Measurements from ENCODE around the gene DMAP1. TPM values are rescaled to one million over a fixed set of nuclear protein-coding genes. Genes with fewer than 3 reads are reported as not detected.

Gene DMAP1
- total RNA-seq, 1 experiment from 2014 or later: 16.6 TPM

GRCh38 chr1:44210595-44210994 lies 2.7 kb upstream of the DMAP1 start:
- Histone ChIP-seq H3K27ac (ENCODE audit: low read length) (no peak overlapping the region), H3K4me3 (ENCODE audit: low read length) (no peak overlapping the region), H3K9me3 (ENCODE audit: low read length) (no peaks in the 10 kb centered on the region), H3K4me2 (ENCODE audit: low read depth, low read length, poor library complexity, severe bottlenecking) (no peak overlapping the region), H2AFZ (ENCODE audit: low read length) (no peak overlapping the region), H3K4me1 (ENCODE audit: low read length) (peaks cover 24% of the 10 kb centered on the region), H3K9ac (ENCODE audit: low read length) (no peak overlapping the region), H3K36me3 (ENCODE audit: insufficient read depth, low read length) (no peaks in the 10 kb centered on the region), H3K79me2 (ENCODE audit: low read length) (peaks cover 11% of the 10 kb centered on the region), H3K27me3 (ENCODE audit: low read length) (no peaks in the 10 kb centered on the region), H3K9me2 (replicated peaks; ENCODE audit: insufficient read depth, low read length) (no peaks in the 10 kb centered on the region), H4K20me1 (ENCODE audit: insufficient read depth, low read depth, low read length) (no peaks in the 10 kb centered on the region)
- DNase-seq: no peak

GRCh38 chr1:44212355-44213221 lies 683 bp upstream of the DMAP1 start:
- H3K4me2 ChIP-seq (ENCODE audit: low read depth, low read length, poor library complexity, severe bottlenecking): peak overlapping the region; percentile 91
- H4K20me1 ChIP-seq (ENCODE audit: insufficient read depth, low read depth, low read length): no peaks in the 10 kb centered on the region
- H3K9ac ChIP-seq (ENCODE audit: low read length): peak overlapping the region; percentile 87
- no peaks in the 10 kb centered on the region for H3K27me3 ChIP-seq (ENCODE audit: low read length)
- H3K4me3 ChIP-seq (ENCODE audit: low read length): peak overlapping the region; percentile 93
- peaks cover 24% of the 10 kb centered on the region for H3K4me1 ChIP-seq (ENCODE audit: low read length)
- peaks cover 10% of the 10 kb centered on the region; the same call in 1 of the 2 replicates for H3K36me3 ChIP-seq (ENCODE audit: insufficient read depth, low read length)
- H3K9me2 ChIP-seq (replicated peaks; ENCODE audit: insufficient read depth, low read length): no peaks in the 10 kb centered on the region
- peak; percentile 53 for DNase-seq
- peak overlapping the region; percentile 75 for H2AFZ ChIP-seq (ENCODE audit: low read length)
- H3K27ac ChIP-seq (ENCODE audit: low read length): no peak overlapping the region
- H3K9me3 ChIP-seq (ENCODE audit: low read length): no peaks in the 10 kb centered on the region
- peaks cover 11% of the 10 kb centered on the region for H3K79me2 ChIP-seq (ENCODE audit: low read length)

GRCh38 chr1:44217809-44218410 lies 4.6 kb downstream of the DMAP1 start:
- peak; percentile 89 for DNase-seq
- Histone ChIP-seq H3K4me3 (ENCODE audit: low read length) (no peak overlapping the region), H3K27me3 (ENCODE audit: low read length) (no peaks in the 10 kb centered on the region), H3K4me1 (ENCODE audit: low read length) (peaks cover 12% of the 10 kb centered on the region), H3K4me2 (ENCODE audit: low read depth, low read length, poor library complexity, severe bottlenecking) (no peak overlapping the region), H3K27ac (ENCODE audit: low read length) (no peak overlapping the region), H3K9me3 (ENCODE audit: low read length) (no peaks in the 10 kb centered on the region), H3K9ac (ENCODE audit: low read length) (no peak overlapping the region), H3K79me2 (ENCODE audit: low read length) (peaks cover 11% of the 10 kb centered on the region), H3K36me3 (ENCODE audit: insufficient read depth, low read length) (peaks cover 11% of the 10 kb centered on the region; the same call in 1 of the 2 replicates), H2AFZ (ENCODE audit: low read length) (no peak overlapping the region), H3K9me2 (replicated peaks; ENCODE audit: insufficient read depth, low read length) (no peaks in the 10 kb centered on the region), H4K20me1 (ENCODE audit: insufficient read depth, low read depth, low read length) (no peaks in the 10 kb centered on the region)

GRCh38 chr1:44218503-44219300 lies 5.4 kb downstream of the DMAP1 start:
- H3K9me3 ChIP-seq (ENCODE audit: low read length): no peaks in the 10 kb centered on the region
- peaks cover 8% of the 10 kb centered on the region for H3K79me2 ChIP-seq (ENCODE audit: low read length)
- peaks cover 11% of the 10 kb centered on the region; the same call in 1 of the 2 replicates for H3K36me3 ChIP-seq (ENCODE audit: insufficient read depth, low read length)
- H4K20me1 ChIP-seq (ENCODE audit: insufficient read depth, low read depth, low read length): no peaks in the 10 kb centered on the region
- no peak overlapping the region for H3K4me2 ChIP-seq (ENCODE audit: low read depth, low read length, poor library complexity, severe bottlenecking)
- H3K27me3 ChIP-seq (ENCODE audit: low read length): no peaks in the 10 kb centered on the region
- no peak for DNase-seq
- H3K4me1 ChIP-seq (ENCODE audit: low read length): peaks cover 11% of the 10 kb centered on the region
- H2AFZ ChIP-seq (ENCODE audit: low read length): no peak overlapping the region
- no peaks in the 10 kb centered on the region for H3K9me2 ChIP-seq (replicated peaks; ENCODE audit: insufficient read depth, low read length)
- no peak overlapping the region for H3K4me3 ChIP-seq (ENCODE audit: low read length)
- H3K27ac ChIP-seq (ENCODE audit: low read length): no peak overlapping the region
- H3K9ac ChIP-seq (ENCODE audit: low read length): no peak overlapping the region

DNA sequence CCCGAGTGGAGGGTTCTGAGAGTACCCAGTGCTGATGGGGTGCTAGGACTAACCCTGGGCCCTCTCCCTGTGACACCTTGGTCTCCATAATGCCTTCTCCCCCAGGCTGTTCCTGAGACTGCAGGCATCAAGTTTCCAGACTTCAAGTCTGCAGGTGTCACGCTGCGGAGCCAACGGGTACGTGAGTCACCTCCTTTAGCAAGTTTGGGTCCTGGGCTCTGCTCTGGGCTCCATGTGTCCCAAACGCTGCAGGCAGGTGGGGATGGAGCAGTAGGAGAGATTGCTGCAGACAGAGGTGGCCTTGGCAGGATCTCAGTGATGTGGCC lies 6.0 kb downstream of the DMAP1 start:
- H3K36me3 ChIP-seq (ENCODE audit: insufficient read depth, low read length): peaks cover 11% of the 10 kb centered on the region; the same call in 1 of the 2 replicates

DNA sequence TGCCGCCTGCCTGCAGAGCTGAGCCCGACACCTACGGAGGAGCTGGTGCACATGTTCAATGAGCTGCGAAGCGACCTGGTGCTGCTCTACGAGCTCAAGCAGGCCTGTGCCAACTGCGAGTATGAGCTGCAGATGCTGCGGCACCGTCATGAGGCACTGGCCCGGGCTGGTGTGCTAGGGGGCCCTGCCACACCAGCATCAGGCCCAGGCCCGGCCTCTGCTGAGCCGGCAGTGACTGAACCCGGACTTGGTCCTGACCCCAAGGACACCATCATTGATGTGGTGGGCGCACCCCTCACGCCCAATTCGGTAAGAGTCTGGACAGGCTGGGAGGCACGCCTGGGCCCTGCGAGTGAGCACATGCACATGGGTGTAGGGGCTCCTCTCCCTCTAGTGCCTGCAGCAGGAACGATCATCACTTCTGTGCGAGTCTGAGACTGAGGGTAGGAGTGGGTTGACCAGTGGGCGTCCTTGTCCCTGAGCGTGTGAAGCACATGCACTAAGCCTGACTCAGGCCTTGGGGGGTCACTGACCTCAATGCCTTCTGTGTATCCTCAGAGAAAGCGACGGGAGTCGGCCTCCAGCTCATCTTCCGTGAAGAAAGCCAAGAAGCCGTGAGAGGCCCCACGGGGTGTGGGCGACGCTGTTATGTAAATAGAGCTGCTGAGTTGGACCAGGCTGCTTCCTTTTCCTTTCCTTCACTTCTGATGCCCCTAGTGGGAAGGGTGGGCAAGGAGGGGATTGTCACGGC lies 6.9 kb downstream of the DMAP1 start:
- Histone ChIP-seq H3K36me3 (ENCODE audit: insufficient read depth, low read length) (peaks cover 11% of the 10 kb centered on the region; the same call in 1 of the 2 replicates), H3K27ac (ENCODE audit: low read length) (no peak overlapping the region), H3K4me1 (ENCODE audit: low read length) (no peaks in the 10 kb centered on the region), H3K4me2 (ENCODE audit: low read depth, low read length, poor library complexity, severe bottlenecking) (no peak overlapping the region), H2AFZ (ENCODE audit: low read length) (no peak overlapping the region), H3K4me3 (ENCODE audit: low read length) (no peak overlapping the region), H3K9ac (ENCODE audit: low read length) (no peak overlapping the region), H3K27me3 (ENCODE audit: low read length) (no peaks in the 10 kb centered on the region), H3K9me3 (ENCODE audit: low read length) (no peaks in the 10 kb centered on the region), H4K20me1 (ENCODE audit: insufficient read depth, low read depth, low read length) (no peaks in the 10 kb centered on the region), H3K9me2 (replicated peaks; ENCODE audit: insufficient read depth, low read length) (no peaks in the 10 kb centered on the region), H3K79me2 (ENCODE audit: low read length) (no peaks in the 10 kb centered on the region)
- DNase-seq: no peak

More for the DNA sequence above, 6.0 kb downstream of the DMAP1 start:
- H3K27me3 ChIP-seq (ENCODE audit: low read length): no peaks in the 10 kb centered on the region
- H3K79me2 ChIP-seq (ENCODE audit: low read length): peaks cover 2% of the 10 kb centered on the region
- no peak overlapping the region for H3K27ac ChIP-seq (ENCODE audit: low read length)
- H3K4me3 ChIP-seq (ENCODE audit: low read length): no peak overlapping the region
- peaks cover 7% of the 10 kb centered on the region for H3K4me1 ChIP-seq (ENCODE audit: low read length)
- H4K20me1 ChIP-seq (ENCODE audit: insufficient read depth, low read depth, low read length): no peaks in the 10 kb centered on the region
- no peak for DNase-seq
- H3K9me2 ChIP-seq (replicated peaks; ENCODE audit: insufficient read depth, low read length): no peaks in the 10 kb centered on the region
- no peak overlapping the region for H3K9ac ChIP-seq (ENCODE audit: low read length)
- no peak overlapping the region for H3K4me2 ChIP-seq (ENCODE audit: low read depth, low read length, poor library complexity, severe bottlenecking)
- no peak overlapping the region for H2AFZ ChIP-seq (ENCODE audit: low read length)
- no peaks in the 10 kb centered on the region for H3K9me3 ChIP-seq (ENCODE audit: low read length)

DNA sequence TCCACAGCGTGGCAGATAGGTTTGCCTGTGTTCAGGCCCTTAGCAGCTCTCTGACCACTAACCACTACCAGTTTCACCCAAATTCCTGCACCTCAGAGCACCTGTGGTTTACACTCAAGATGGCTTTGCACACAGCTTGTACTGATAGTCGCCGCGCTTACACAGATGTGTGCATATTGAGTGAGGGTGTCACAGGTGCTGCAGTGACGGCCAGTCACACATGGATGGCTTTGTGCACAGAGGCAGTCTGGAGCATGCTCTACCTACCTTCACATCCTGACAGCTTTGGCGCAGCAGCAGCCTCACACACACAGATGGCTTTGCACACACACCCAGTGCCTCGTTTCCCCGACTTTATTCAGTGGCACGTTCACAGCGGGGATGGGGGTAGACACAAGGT lies 7.5 kb downstream of the DMAP1 start:
- no peaks in the 10 kb centered on the region for H4K20me1 ChIP-seq (ENCODE audit: insufficient read depth, low read depth, low read length)
- no peaks in the 10 kb centered on the region for H3K9me3 ChIP-seq (ENCODE audit: low read length)
- no peaks in the 10 kb centered on the region for H3K4me1 ChIP-seq (ENCODE audit: low read length)
- no peak overlapping the region for H3K27ac ChIP-seq (ENCODE audit: low read length)
- no peaks in the 10 kb centered on the region for H3K9me2 ChIP-seq (replicated peaks; ENCODE audit: insufficient read depth, low read length)
- H3K9ac ChIP-seq (ENCODE audit: low read length): no peak overlapping the region
- H2AFZ ChIP-seq (ENCODE audit: low read length): no peak overlapping the region
- H3K27me3 ChIP-seq (ENCODE audit: low read length): no peaks in the 10 kb centered on the region
- DNase-seq: no peak
- no peak overlapping the region for H3K4me3 ChIP-seq (ENCODE audit: low read length)
- no peak overlapping the region for H3K4me2 ChIP-seq (ENCODE audit: low read depth, low read length, poor library complexity, severe bottlenecking)
- H3K36me3 ChIP-seq (ENCODE audit: insufficient read depth, low read length): peaks cover 11% of the 10 kb centered on the region; the same call in 1 of the 2 replicates
- no peaks in the 10 kb centered on the region for H3K79me2 ChIP-seq (ENCODE audit: low read length)

Measured in Karpas-422 (cell line).